ENCODE measurements around the gene PLPP3. TPM values are rescaled to one million over a fixed set of nuclear protein-coding genes. Genes with fewer than 3 reads are reported as not detected.

The PLPP3 gene
- total and polyA plus RNA-seq, 2 of the 8 experiments (the other 6 are each of a cell fraction or from before 2014, with no cell fraction given) = 33.2 to 42.0 TPM

DNA sequence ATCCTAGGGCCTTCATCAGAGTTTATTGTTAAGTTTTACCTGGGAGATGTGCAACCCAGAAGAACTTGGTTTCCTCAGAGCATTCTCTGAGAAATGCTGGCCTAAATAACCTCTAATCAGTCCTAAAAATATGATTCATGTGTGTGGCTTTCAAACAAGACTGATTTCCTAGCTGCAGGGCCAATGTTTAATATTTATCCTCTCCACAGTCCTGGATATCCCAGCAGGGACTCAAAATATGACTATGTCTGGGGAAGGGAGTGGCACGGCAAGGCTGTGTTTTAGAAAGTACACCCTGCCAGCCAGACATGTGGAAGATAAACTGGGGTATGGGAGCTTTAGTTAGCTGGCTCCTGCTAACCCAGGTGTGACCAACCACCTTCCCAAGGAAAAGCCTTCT lies 26.3 kb downstream of the PLPP3 start:
- Histone ChIP-seq H3K36me3 (ENCODE audit: control insufficient read depth in 2 of 4, insufficient read depth in 4 of 4, low read length in 3 of 4) (peaks cover 0 to 2% (median 0%) of the 10 kb centered on the region in 4 experiments; a peak in 1 of 8 replicates), H4K20me1 (replicated peaks in 1 of 2; ENCODE audit: control insufficient read depth in 1 of 2, insufficient read depth in 2 of 2, low read length in 2 of 2) (peaks cover 0 to 6% of the 10 kb centered on the region in 2 experiments), H3K9ac (replicated peaks in 1 of 4; ENCODE audit: extremely low read depth in 1 of 4, low read depth in 3 of 4, low read length in 3 of 4) (no peak overlapping the region), H2AK5ac (ENCODE audit: low read depth, low read length) (0 out of 2 replicates have a peak overlapping the region, but pooled peaks have one; percentile 45), H3K23ac (ENCODE audit: insufficient read length) (no peak overlapping the region), H4K91ac (replicated peaks; ENCODE audit: insufficient read length, low read length) (peak overlapping the region; percentile 1), H4K5ac (ENCODE audit: insufficient read length, low read depth, low read length) (no peak overlapping the region), H2BK20ac (ENCODE audit: low read length) (no peak overlapping the region), H3K56ac (replicated peaks; ENCODE audit: insufficient read length, low read depth, low read length) (no peak overlapping the region), H3K4me3 (ENCODE audit: extremely low read depth in 1 of 4, insufficient read depth in 2 of 4, low read depth in 3 of 4, low read length in 4 of 4) (no peak overlapping the region), H2BK12ac (ENCODE audit: low read depth, low read length) (peak overlapping the region; percentile 63; the same call in 1 of the 2 replicates), H2BK15ac (ENCODE audit: low read length) (0 out of 2 replicates have a peak overlapping the region, but pooled peaks have one; percentile 22), H3K79me2 (ENCODE audit: control insufficient read depth in 1 of 2, insufficient read depth in 2 of 2, low read length in 2 of 2) (peaks cover 25 to 85% of the 10 kb centered on the region in 2 experiments), H4K8ac (ENCODE audit: extremely low read depth, insufficient read depth, low read length) (no peak overlapping the region), H2BK5ac (ENCODE audit: low read depth, low read length) (no peak overlapping the region; the same call in 1 of the 2 replicates), H2BK120ac (replicated peaks; ENCODE audit: low read depth, low read length) (no peak overlapping the region), H3K4me1 (replicated peaks in 1 of 4; ENCODE audit: control insufficient read depth in 3 of 4, insufficient read depth in 4 of 4, low read length in 3 of 4) (peaks cover 13 to 39% (median 31%) of the 10 kb centered on the region in 4 experiments; a peak in 6 of 7 replicates), H3K27me3 (replicated peaks in 1 of 4; ENCODE audit: control insufficient read depth in 3 of 4, extremely low read depth in 1 of 4, insufficient read depth in 3 of 4, low read length in 3 of 4) (no peaks in the 10 kb centered on the region), H3K79me1 (ENCODE audit: low read depth, low read length) (peaks cover 13% of the 10 kb centered on the region), H2AFZ (ENCODE audit: low read length) (no peak overlapping the region), H3K4ac (replicated peaks; ENCODE audit: insufficient read length, low read depth, low read length) (no peak overlapping the region), H3K18ac (ENCODE audit: extremely low read depth, low read length) (peak overlapping the region; percentile 52), H3K23me2 (ENCODE audit: low read depth, low read length) (no peaks in the 10 kb centered on the region), H3K27ac (ENCODE audit: low read depth, low read length) (no peak overlapping the region), H3K14ac (ENCODE audit: insufficient read length) (no peak overlapping the region), H3K4me2 (ENCODE audit: insufficient read depth in 1 of 2, low read depth in 2 of 2, low read length in 2 of 2) (no peak overlapping the region), H3K9me3 (ENCODE audit: insufficient read depth in 2 of 2, low read depth in 1 of 2, low read length in 1 of 2) (no peaks in the 10 kb centered on the region)
- DNase-seq (ENCODE audit: low read depth in 1 of 2, low spot score in 2 of 2) (no peak), FAIRE-seq (no peak)
- TF ChIP-seq CREB1 (IDR thresholded peaks at IDR 0.05) (no peak), RBBP5 (IDR thresholded peaks at IDR 0.05; ENCODE audit: borderline replicate concordance, low read depth, low read length) (no peak), RAD21 (IDR thresholded peaks at IDR 0.05 in 1 of 2, conservative IDR thresholded peaks at IDR 0.05 in 1 of 2; ENCODE audit: low read depth in 2 of 2, low read length in 2 of 2) (no peak)
- ChIA-PET POLR2A (ENCODE audit: partially characterized antibody) (interaction anchor here (1.2 kb wide), 1 partner anchor 17 kb away, joined by 3 read pairs; no protein-coding TSS in a partner anchor), CTCF (ENCODE audit: partially characterized antibody) (interaction anchor here (1.0 to 1.8 kb wide), 2 partner anchors 22 to 363 kb away, joined by 4 read pairs; no protein-coding TSS in a partner anchor)
- 93% methylated on average over 1 of the region's 1 CpG; no CpG with 5 or more reads in 1 of the 2 experiments for WGBS, 2 experiments (ENCODE audit: extremely low coverage in 1 of 2, insufficient coverage in 1 of 2, insufficient read length in 1 of 2, insufficient replicate concordance in 2 of 2, low coverage in 1 of 2, low lambda C conversion rate in 2 of 2, missing lambda C conversion rate in 1 of 2)

Data from H1 (cell line).